DND-41 (cell line): ENCODE measurements around the gene ACE.

Source experiments
- EZH2 ChIP-seq: IDR thresholded peaks from 3 replicates; pipeline ENCODE4 v1.6.1; 2012; ENCODE audit warnings: borderline replicate concordance, low read depth, mild to moderate bottlenecking, moderate library complexity, low read length, inconsistent platforms; ENCODE audit not compliant: severe bottlenecking
- TF ChIP-seq, protein P1 (sequence below): IDR thresholded peaks from 2 replicates; pipeline ENCODE4 v1.5.1; 2012; ENCODE audit warnings: borderline replicate concordance, low read length, moderate library complexity, mild to moderate bottlenecking; ENCODE audit not compliant: poor library complexity, severe bottlenecking; ENCODE audit errors: extremely low read depth

DNA sequence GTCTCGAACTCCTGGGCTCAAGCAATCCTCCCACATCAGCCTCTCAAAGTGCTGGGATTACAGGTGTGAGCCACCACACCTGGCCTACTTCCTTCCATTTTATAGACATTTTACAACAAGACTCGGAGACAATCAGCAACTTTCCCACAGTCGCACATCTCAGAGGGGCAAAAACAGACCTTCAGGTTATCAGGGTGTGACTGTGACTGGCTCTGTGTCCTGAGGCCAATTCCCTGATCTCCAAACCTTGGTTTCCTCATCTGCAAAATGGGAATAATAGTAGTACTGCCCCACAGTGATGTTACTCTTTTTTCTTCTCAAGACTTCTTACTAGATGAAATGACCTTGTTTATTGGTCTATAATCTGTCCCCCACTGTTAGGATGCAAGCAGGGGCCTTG, 35.5 kb downstream of the ACE start:
- TF ChIP-seq, protein P1, sequence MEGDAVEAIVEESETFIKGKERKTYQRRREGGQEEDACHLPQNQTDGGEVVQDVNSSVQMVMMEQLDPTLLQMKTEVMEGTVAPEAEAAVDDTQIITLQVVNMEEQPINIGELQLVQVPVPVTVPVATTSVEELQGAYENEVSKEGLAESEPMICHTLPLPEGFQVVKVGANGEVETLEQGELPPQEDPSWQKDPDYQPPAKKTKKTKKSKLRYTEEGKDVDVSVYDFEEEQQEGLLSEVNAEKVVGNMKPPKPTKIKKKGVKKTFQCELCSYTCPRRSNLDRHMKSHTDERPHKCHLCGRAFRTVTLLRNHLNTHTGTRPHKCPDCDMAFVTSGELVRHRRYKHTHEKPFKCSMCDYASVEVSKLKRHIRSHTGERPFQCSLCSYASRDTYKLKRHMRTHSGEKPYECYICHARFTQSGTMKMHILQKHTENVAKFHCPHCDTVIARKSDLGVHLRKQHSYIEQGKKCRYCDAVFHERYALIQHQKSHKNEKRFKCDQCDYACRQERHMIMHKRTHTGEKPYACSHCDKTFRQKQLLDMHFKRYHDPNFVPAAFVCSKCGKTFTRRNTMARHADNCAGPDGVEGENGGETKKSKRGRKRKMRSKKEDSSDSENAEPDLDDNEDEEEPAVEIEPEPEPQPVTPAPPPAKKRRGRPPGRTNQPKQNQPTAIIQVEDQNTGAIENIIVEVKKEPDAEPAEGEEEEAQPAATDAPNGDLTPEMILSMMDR = no peak
- no peak for TF ChIP-seq EZH2
